ENCODE measurements around the gene LRTM1. TPM values are rescaled to one million over a fixed set of nuclear protein-coding genes. Genes with fewer than 3 reads are reported as not detected.

The LRTM1 gene
- total RNA-seq, 2 donors from 2014 or later = not detected

GRCh38 chr3:54873059-54874010 is 54.5 kb downstream of the LRTM1 start:
- ATAC-seq (ENCODE audit: insufficient number of reproducible peaks, low FRiP score, low read depth) = no peak
- Histone ChIP-seq H3K27me3 (replicated peaks; ENCODE audit: insufficient read depth) (no peaks in the 10 kb centered on the region), H3K27ac (no peak overlapping the region), H3K36me3 (no peaks in the 10 kb centered on the region), H3K4me1 (ENCODE audit: control insufficient read depth in 1 of 2, low read depth in 2 of 2) (no peaks in the 10 kb centered on the region), H3K9me3 (no peaks in the 10 kb centered on the region), H3K4me3 (no peak overlapping the region)
- DNase-seq (ENCODE audit: low spot score) = no peak
- TF ChIP-seq CTCF (IDR thresholded peaks at IDR 0.05) = no peak

GRCh38 chr3:54871867-54872266 is 56.0 kb downstream of the LRTM1 start:
- no peak overlapping the region for H3K4me3 ChIP-seq
- H3K27me3 ChIP-seq (replicated peaks; ENCODE audit: insufficient read depth) = no peaks in the 10 kb centered on the region
- no peak for TF ChIP-seq CTCF (IDR thresholded peaks at IDR 0.05)
- DNase-seq (ENCODE audit: low spot score) (no peak), ATAC-seq (ENCODE audit: insufficient number of reproducible peaks, low FRiP score, low read depth) (no peak)
- no peaks in the 10 kb centered on the region for H3K36me3 ChIP-seq
- H3K9me3 ChIP-seq = no peaks in the 10 kb centered on the region
- H3K4me1 ChIP-seq (ENCODE audit: control insufficient read depth in 1 of 2, low read depth in 2 of 2) = no peaks in the 10 kb centered on the region
- H3K27ac ChIP-seq = no peak overlapping the region

- H3K27ac ChIP-seq = no peak overlapping the region
- H3K9me3 ChIP-seq = no peaks in the 10 kb centered on the region
- DNase-seq (ENCODE audit: low spot score) (no peak), ATAC-seq (ENCODE audit: insufficient number of reproducible peaks, low FRiP score, low read depth) (no peak)
- no peaks in the 10 kb centered on the region for H3K4me1 ChIP-seq (ENCODE audit: control insufficient read depth in 1 of 2, low read depth in 2 of 2)
- TF ChIP-seq CTCF (IDR thresholded peaks at IDR 0.05) = no peak
- no peaks in the 10 kb centered on the region for H3K27me3 ChIP-seq (replicated peaks; ENCODE audit: insufficient read depth)
- no peak overlapping the region for H3K4me3 ChIP-seq
- no peaks in the 10 kb centered on the region for H3K36me3 ChIP-seq
These were observed 57.4 kb downstream of the LRTM1 start for GRCh38 chr3:54870423-54870822.
